Islet precursor cell (in vitro differentiated cells): Measurements from ENCODE around the gene EGR2.

Source experiments
- DNase-seq: peaks from one replicate; pipeline ENCODE4 v3.0.0-alpha.2; 2018

Gene EGR2

GRCh38 chr10:62817766-62818425, 1.7 kb upstream of the EGR2 start:
- DNase-seq: peak; percentile 94

DNA sequence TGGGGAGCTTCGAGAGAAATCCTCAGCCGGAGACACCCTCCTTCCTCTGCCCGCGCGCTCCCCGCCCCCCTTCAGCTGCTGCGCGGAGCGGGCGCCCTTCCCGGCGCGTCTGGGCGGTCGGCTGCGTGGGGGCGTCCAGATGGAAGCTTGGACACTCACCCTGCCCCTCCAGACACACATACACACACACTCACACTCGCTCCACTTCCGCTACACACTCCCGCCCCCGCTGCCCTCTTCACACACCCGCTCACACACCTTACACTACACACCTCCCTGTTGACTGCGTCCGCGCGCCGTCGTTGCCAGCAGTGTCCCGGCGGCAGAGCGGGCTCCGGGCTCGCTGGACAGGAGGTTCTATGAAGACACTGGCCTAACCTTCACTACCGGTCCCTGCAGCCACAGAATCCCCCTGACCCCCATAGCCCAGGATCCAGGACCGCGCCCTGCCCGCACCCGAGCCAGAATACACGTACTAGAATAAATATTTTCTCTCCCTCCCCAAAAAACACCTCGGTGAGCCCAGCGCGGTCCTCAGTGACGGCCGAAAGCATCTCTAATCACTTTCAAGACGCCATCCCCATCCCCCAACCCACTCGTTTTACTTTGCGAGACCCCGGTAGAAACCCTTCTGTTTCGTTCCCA, 1.1 kb upstream of the EGR2 start:
- peak; percentile 63 for DNase-seq

GRCh38 chr10:62816076-62816330, 163 bp downstream of the EGR2 start:
- no peak for DNase-seq

GRCh38 chr10:62815381-62816075, 638 bp downstream of the EGR2 start:
- DNase-seq: peak; percentile 58

GRCh38 chr10:62814756-62815380, 1.3 kb downstream of the EGR2 start:
- DNase-seq: peak; percentile 59

DNA sequence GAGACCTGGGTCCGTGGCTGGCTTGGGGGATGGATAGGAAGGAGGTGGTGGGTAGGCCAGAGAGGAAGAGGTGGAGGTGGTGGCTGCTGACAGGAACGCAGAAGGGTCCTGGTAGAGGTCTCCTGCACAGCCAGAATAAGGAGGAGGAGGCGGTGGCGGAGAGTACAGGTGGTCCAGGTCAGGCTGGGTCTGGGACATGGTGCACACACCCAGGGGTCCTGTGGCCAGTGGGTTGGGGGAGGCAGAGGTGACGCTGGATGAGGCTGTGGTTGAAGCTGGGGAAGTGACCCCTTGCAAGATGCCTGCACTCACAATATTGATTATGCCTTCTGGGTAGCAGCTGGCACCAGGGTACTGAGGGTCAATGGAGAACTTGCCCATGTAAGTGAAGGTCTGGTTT, 2.2 kb downstream of the EGR2 start:
- no peak for DNase-seq

DNA sequence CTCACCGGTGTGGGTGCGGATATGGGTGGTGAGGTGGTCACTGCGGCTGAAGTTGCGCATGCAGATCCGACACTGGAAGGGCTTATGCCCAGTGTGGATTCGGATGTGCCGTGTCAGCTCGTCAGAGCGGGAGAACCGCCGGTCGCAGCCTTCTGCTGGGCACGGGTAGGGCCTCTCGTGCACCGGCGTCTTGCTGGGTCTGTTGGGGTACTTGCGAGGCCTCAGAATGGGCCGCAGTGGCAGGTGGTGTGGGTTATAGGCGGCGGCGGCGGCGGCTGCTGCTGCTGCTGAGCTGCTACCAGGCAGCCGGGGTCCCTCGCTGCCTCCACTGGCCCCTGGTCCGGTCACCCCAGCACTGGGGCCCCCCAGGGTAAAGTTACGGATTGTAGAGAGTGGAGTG, 2.7 kb downstream of the EGR2 start:
- DNase-seq: no peak

- DNase-seq: no peak
Observed at GRCh38 chr10:62812672-62813439, 3.3 kb downstream of the EGR2 start.

GRCh38 chr10:62811159-62811875, 4.8 kb downstream of the EGR2 start:
- no peak for DNase-seq

GRCh38 chr10:62810156-62810902, 5.8 kb downstream of the EGR2 start:
- DNase-seq: no peak

DNA sequence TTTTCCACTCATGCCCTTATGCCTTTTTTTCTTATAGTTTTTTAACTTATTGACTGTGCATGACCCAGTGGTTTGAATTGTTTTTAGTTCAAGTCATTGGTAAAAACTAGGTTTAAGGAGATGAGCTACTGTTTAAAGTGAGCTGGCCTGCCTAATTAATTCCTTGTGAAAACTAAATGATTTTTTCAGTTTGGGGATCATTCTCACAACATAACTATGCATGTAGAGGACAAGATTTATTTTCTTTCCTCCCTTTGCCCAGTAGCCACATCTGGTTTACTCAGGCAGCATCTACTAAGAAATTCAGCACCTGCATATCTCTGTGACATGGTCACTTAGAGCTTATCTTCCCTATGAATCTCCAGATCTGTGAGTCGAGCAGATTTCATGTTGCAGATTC, 9.9 kb downstream of the EGR2 start:
- no peak for DNase-seq

- DNase-seq: peak; percentile 86
Observed at GRCh38 chr10:62805231-62806099, 10.7 kb downstream of the EGR2 start.

DNA sequence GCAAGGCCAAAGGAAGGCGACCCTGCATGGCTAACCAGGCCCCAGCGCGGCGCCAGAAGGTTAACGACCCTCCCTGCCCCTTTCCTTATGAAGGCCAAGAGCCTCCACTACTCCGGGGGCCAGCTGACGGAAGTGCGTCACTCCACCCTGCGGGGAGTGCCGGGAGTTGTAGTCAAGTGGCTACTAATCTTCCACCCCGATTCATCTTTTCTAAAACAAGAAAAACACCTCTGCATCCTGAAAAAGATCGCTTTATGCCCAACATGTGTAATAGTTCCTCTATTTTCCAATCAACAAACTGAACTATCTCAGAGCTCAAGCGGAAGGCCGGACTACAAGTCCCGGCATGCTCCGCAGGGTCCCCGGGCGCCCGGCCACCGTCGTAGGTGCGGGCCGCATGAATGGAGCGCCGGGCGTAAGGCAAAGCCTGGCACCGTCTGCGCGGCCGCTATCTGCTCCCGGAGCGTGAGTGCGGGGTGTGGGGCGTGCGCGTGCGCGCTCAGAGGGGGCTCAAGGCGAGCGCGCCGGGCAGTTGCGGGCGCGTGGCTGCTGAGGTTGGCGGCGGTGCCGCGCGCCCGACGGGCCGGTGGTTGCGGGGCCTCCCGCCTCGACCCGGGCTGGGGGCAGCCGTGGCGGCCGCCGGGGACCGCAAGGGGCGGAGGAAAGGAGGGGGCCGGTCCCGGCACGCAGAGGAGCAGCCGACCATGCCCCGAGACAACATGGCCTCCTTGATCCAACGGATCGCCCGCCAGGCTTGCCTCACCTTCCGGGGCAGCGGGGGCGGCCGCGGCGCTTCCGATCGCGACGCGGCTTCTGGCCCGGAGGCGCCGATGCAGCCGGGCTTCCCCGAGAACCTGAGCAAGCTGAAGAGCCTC, 11.6 kb downstream of the EGR2 start, which contains the start of gene ADO:
ADO (plus strand) TSS at position 365 of the 875 bp plus-strand sequence; CDS start at position 705, 340 bp downstream.
- DNase-seq: peak; percentile 94

DNA sequence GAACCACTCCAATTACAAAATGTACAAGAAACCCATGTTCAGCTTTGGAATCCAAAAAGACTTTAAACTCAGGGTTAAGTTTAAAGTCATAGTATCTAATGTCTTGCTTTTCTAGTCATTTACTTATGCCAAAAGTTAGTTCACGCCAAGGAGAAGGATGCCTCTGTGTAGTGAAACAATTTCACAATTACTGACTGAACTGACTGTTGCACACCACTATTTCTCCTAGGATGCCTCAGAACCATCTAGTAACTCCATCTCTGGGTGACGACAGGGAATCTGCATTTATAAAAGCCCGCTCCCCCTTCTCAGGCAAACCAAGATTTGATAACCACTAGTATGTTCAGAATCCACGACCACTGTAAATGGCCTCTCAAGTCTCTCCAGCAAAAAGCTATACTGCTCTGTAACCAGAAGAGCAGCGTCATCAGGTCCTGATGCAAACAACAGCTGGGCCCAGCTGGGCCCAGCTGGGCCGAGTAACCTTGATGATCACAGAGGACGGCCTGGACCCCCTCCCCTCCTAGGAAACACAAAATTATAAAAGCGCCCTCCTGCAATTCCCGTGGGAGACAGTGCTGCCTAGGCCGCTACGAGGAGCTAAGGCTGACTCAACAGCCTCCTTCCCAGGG, 12.3 kb downstream of the EGR2 start:
- DNase-seq: no peak

GRCh38 chr10:62801871-62802270, 14.3 kb downstream of the EGR2 start:
- DNase-seq: no peak

DNA sequence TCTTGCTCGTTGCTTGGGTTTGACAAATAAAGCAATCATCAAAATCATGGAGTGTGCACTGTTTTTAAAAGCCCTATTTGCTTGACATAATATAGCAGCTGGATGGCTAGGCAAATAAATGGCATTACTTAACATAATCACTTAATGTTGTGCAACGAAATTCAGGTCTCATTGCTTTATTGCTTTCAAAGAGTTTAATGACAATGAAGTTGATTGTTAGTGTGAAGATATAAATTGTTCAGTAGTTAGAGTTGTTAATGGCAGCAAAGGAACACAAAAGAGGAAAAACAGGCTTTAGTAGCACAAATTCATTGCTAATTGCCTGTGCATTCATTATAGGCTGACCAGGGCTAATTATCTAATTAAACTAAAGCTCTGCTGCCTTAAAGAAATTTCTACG, 19.3 kb downstream of the EGR2 start:
- DNase-seq: no peak

GRCh38 chr10:62795762-62796161, 20.4 kb downstream of the EGR2 start:
- DNase-seq: no peak

DNA sequence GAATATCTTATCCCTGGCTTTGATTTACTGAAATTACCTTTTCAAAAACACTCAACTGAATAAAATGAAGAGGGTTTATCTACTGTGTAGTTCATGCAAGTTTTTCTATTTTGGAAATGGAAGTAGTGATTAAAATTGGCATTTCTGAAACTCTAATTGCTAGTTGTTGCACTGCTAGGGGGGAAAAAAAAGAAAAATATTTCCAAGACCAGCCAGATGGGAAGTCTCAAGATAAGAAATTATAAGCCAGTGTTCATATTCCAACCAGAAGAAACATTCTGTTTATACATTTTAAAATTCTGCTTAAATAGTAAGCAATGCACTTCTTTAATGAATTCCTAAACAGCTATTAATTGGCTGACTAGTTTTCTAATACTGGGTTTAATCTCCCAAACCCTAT, 21.1 kb downstream of the EGR2 start:
- DNase-seq: no peak

- DNase-seq: peak; percentile 64
Observed at GRCh38 chr10:62794306-62794705, 21.9 kb downstream of the EGR2 start.
